Parathyroid adenoma (tissue), 2 donors: ENCODE results near the gene METTL16.

ENCODE experiments used
- H2AFZ ChIP-seq: fragments of 300-600 bp; sonication (generic); one replicate; pipeline ENCODE4 v1.7.0; 2017; ENCODE audit warnings: antibody characterized with exemption, mild to moderate bottlenecking
- H3K27ac ChIP-seq: fragments of 300-600 bp; sonication (generic); one replicate; pipeline ENCODE4 v1.7.0; 2017
- H3K27me3 ChIP-seq: fragments of 300-600 bp; sonication (generic); one replicate; pipeline ENCODE4 v1.7.0; 2017; ENCODE audit warnings: low read length; ENCODE audit not compliant: control insufficient read depth, insufficient read depth
- H3K36me3 ChIP-seq: fragments of 300-600 bp; sonication (generic); one replicate; pipeline ENCODE4 v1.7.0; 2017; ENCODE audit warnings: low read length; ENCODE audit not compliant: control insufficient read depth, insufficient read depth
- H3K4me1 ChIP-seq: fragments of 300-600 bp; sonication (generic); one replicate; pipeline ENCODE4 v1.7.0; 2017; ENCODE audit warnings: control low read depth
- H3K4me2 ChIP-seq: fragments of 300-600 bp; sonication (generic); one replicate; pipeline ENCODE4 v1.7.0; 2017; ENCODE audit warnings: low read length
- H3K4me3 ChIP-seq: fragments of 300-600 bp; sonication (generic); one replicate; pipeline ENCODE4 v1.7.0; 2017; ENCODE audit warnings: low read depth, low read length
- H3K79me2 ChIP-seq: fragments of 300-600 bp; sonication (generic); one replicate; pipeline ENCODE4 v1.7.0; 2017; ENCODE audit warnings: control low read depth
- H3K9ac ChIP-seq: fragments of 300-600 bp; sonication (generic); one replicate; pipeline ENCODE4 v1.7.0; 2017; ENCODE audit warnings: mild to moderate bottlenecking
- H3K9me3 ChIP-seq: fragments of 300-600 bp; sonication (generic); one replicate; pipeline ENCODE4 v1.7.0; 2017; ENCODE audit warnings: low read length; ENCODE audit not compliant: control insufficient read depth
- CTCF ChIP-seq: fragments of 300-600 bp; sonication (generic); IDR thresholded peaks from one replicate; pipeline ENCODE4 v1.7.0; 2017; ENCODE audit warnings: antibody characterized with exemption, mild to moderate bottlenecking
- donor health status: primary hyperparathyroidism.

The METTL16 gene

GRCh38 chr17:2390199-2390836 is 121.4 kb downstream of the METTL16 start:
- TF ChIP-seq CTCF = no peak
- no peak overlapping the region for H3K4me3 ChIP-seq
- H3K27ac ChIP-seq = peak overlapping the region; percentile 8

GRCh38 chr17:2388683-2389055 is 123.0 kb downstream of the METTL16 start:
- no peaks in the 10 kb centered on the region for H3K27me3 ChIP-seq
- no peak overlapping the region for H3K9ac ChIP-seq
- no peak overlapping the region for H3K4me3 ChIP-seq
- H3K27ac ChIP-seq = no peak overlapping the region
- H3K4me2 ChIP-seq = no peak overlapping the region
- no peaks in the 10 kb centered on the region for H3K36me3 ChIP-seq
- H3K79me2 ChIP-seq = peaks cover 27% of the 10 kb centered on the region
- no peaks in the 10 kb centered on the region for H3K9me3 ChIP-seq
- no peak for TF ChIP-seq CTCF
- no peak overlapping the region for H2AFZ ChIP-seq
- H3K4me1 ChIP-seq = peaks cover 43% of the 10 kb centered on the region

More at GRCh38 chr17:2390199-2390836, 121.4 kb downstream of the METTL16 start:
- Histone ChIP-seq H3K79me2 (peaks cover 27% of the 10 kb centered on the region), H3K36me3 (no peaks in the 10 kb centered on the region), H3K4me1 (peaks cover 41% of the 10 kb centered on the region), H3K4me2 (no peak overlapping the region), H3K9ac (no peak overlapping the region), H3K9me3 (no peaks in the 10 kb centered on the region), H2AFZ (no peak overlapping the region), H3K27me3 (no peaks in the 10 kb centered on the region)

- H2AFZ ChIP-seq = no peak overlapping the region
- H3K9me3 ChIP-seq = no peaks in the 10 kb centered on the region
- no peak for TF ChIP-seq CTCF
- peaks cover 27% of the 10 kb centered on the region for H3K79me2 ChIP-seq
- H3K4me2 ChIP-seq = no peak overlapping the region
- H3K36me3 ChIP-seq = no peaks in the 10 kb centered on the region
- no peak overlapping the region for H3K9ac ChIP-seq
- no peak overlapping the region for H3K4me3 ChIP-seq
- no peak overlapping the region for H3K27ac ChIP-seq
- H3K27me3 ChIP-seq = no peaks in the 10 kb centered on the region
- H3K4me1 ChIP-seq = peaks cover 49% of the 10 kb centered on the region
Measured at GRCh38 chr17:2388020-2388682, 123.5 kb downstream of the METTL16 start.

GRCh38 chr17:2387086-2388019 is 124.3 kb downstream of the METTL16 start:
- no peak for TF ChIP-seq CTCF
- peaks cover 56% of the 10 kb centered on the region for H3K4me1 ChIP-seq
- no peaks in the 10 kb centered on the region for H3K9me3 ChIP-seq

More at GRCh38 chr17:2387086-2388019, 124.3 kb downstream of the METTL16 start:
- Histone ChIP-seq H3K36me3 (no peaks in the 10 kb centered on the region), H3K27ac (peak overlapping the region; percentile 47), H3K9ac (no peak overlapping the region), H2AFZ (no peak overlapping the region), H3K27me3 (no peaks in the 10 kb centered on the region), H3K79me2 (peaks cover 27% of the 10 kb centered on the region), H3K4me2 (no peak overlapping the region), H3K4me3 (no peak overlapping the region)
